VCaP (cell line): ENCODE results near the gene CADPS.
A peak's percentile ranks its signal among the peaks of the same experiment; 100 is the strongest.

Source experiments
- H3K27ac ChIP-seq: fragments of 450-650 bp; 2 replicates; pipeline ENCODE4 v1.5.1; 2017
- CTCF ChIP-seq: fragments of 450-650 bp; conservative IDR thresholded peaks from 2 replicates; pipeline ENCODE4 v1.5.1; 2017; ENCODE audit warnings: mild to moderate bottlenecking, moderate library complexity

CADPS gene

GRCh38 chr3:62439978-62440377 is 435.2 kb downstream of the CADPS start:
- TF ChIP-seq CTCF: no peak
- no peak overlapping the region for H3K27ac ChIP-seq

- H3K27ac ChIP-seq: no peak overlapping the region
- no peak for TF ChIP-seq CTCF
Observed at GRCh38 chr3:62439176-62439813, 435.9 kb downstream of the CADPS start.

GRCh38 chr3:62436785-62437184 is 438.4 kb downstream of the CADPS start:
- H3K27ac ChIP-seq: peak overlapping the region; percentile 37
- TF ChIP-seq CTCF: no peak

- no peak for TF ChIP-seq CTCF
- H3K27ac ChIP-seq: no peak overlapping the region
Observed at GRCh38 chr3:62433396-62433795, 441.8 kb downstream of the CADPS start.

- TF ChIP-seq CTCF: no peak
- no peak overlapping the region for H3K27ac ChIP-seq
Observed at GRCh38 chr3:62421207-62421606, 454.0 kb downstream of the CADPS start.

- peak overlapping the region; percentile 54 for H3K27ac ChIP-seq
- no peak for TF ChIP-seq CTCF
Observed at GRCh38 chr3:62416144-62416543, 459.1 kb downstream of the CADPS start.

GRCh38 chr3:62415312-62415801 is 459.9 kb downstream of the CADPS start:
- no peak for TF ChIP-seq CTCF

More at GRCh38 chr3:62415312-62415801, 459.9 kb downstream of the CADPS start:
- peak overlapping the region; percentile 54 for H3K27ac ChIP-seq
